Measurements from ENCODE around the gene VOPP1. TPM values are rescaled to one million over a fixed set of nuclear protein-coding genes. Genes with fewer than 3 reads are reported as not detected.

Gene VOPP1
- total RNA-seq, 4 donors from 2014 or later: 23.7 to 42.1 (median 37.5) TPM

GRCh38 chr7:55437375-55437774 lies 134.9 kb downstream of the VOPP1 start:
- H3K4me1 ChIP-seq: peaks cover 0 to 7% (median 2%) of the 10 kb centered on the region in 4 donors
- peaks cover 0 to 6% (median 2%) of the 10 kb centered on the region in 4 donors for H3K36me3 ChIP-seq
- TF ChIP-seq EP300 (IDR thresholded peaks at IDR 0.05): no peak
- TF ChIP-seq POLR2AphosphoS5 (IDR thresholded peaks at IDR 0.05): no peak
- no peak for TF ChIP-seq CTCF (IDR thresholded peaks at IDR 0.05)
- no peak for TF ChIP-seq POLR2A (IDR thresholded peaks at IDR 0.05; ENCODE audit: low read depth)
- no peaks in the 10 kb centered on the region for H3K9me3 ChIP-seq
- H3K27me3 ChIP-seq: no peaks in the 10 kb centered on the region
- intact Hi-C loops (cut with DNase I): no loop called here
- H3K27ac ChIP-seq (replicated peaks in 1 of 4): no peak overlapping the region
- no peak for DNase-seq (ENCODE audit: extremely low spot score)
- no peak overlapping the region for H3K4me3 ChIP-seq
- WGBS: 100% methylated on average over 1 of the region's 1 CpG

- H3K27ac ChIP-seq (replicated peaks in 1 of 4): no peak overlapping the region
- no peaks in the 10 kb centered on the region for H3K9me3 ChIP-seq
- TF ChIP-seq POLR2AphosphoS5 (IDR thresholded peaks at IDR 0.05) (no peak), CTCF (IDR thresholded peaks at IDR 0.05) (no peak)
- DNase-seq (ENCODE audit: extremely low spot score): no peak
- WGBS: 92% methylated on average over 10 of the region's 10 CpGs
- H3K27me3 ChIP-seq: no peaks in the 10 kb centered on the region
- peaks cover 3 to 12% (median 4%) of the 10 kb centered on the region in 4 donors for H3K36me3 ChIP-seq
- peaks cover 0 to 7% (median 2%) of the 10 kb centered on the region in 4 donors for H3K4me1 ChIP-seq
- H3K4me3 ChIP-seq: no peak overlapping the region
- intact Hi-C loops (cut with DNase I): no loop called here
Observed at GRCh38 chr7:55436457-55436856, 135.8 kb downstream of the VOPP1 start.

- WGBS: 81% methylated on average over 10 of the region's 10 CpGs
- intact Hi-C loops (cut with DNase I): no loop called here
- peaks cover 3 to 17% (median 5%) of the 10 kb centered on the region in 4 donors for H3K36me3 ChIP-seq
Observed at GRCh38 chr7:55435466-55435865, 136.8 kb downstream of the VOPP1 start.

GRCh38 chr7:55432939-55433784 lies 139.1 kb downstream of the VOPP1 start:
- Histone ChIP-seq H3K27ac (replicated peaks in 1 of 4) (no peak overlapping the region), H3K27me3 (no peaks in the 10 kb centered on the region), H3K36me3 (peaks cover 4 to 34% (median 9%) of the 10 kb centered on the region in 4 donors), H3K9me3 (no peaks in the 10 kb centered on the region), H3K4me1 (no peaks in the 10 kb centered on the region), H3K4me3 (no peak overlapping the region)
- WGBS: 58% methylated on average over 11 of the region's 13 CpGs
- no peak for DNase-seq (ENCODE audit: extremely low spot score)
- intact Hi-C loops (cut with DNase I): no loop called here
- TF ChIP-seq POLR2A (IDR thresholded peaks at IDR 0.05; ENCODE audit: low read depth): no peak
- no peak for TF ChIP-seq POLR2AphosphoS5 (IDR thresholded peaks at IDR 0.05)
- TF ChIP-seq EP300 (IDR thresholded peaks at IDR 0.05): no peak
- TF ChIP-seq CTCF (IDR thresholded peaks at IDR 0.05): peak; percentile 21 to 38 (median 32)

More at GRCh38 chr7:55435466-55435865, 136.8 kb downstream of the VOPP1 start:
- no peak for DNase-seq (ENCODE audit: extremely low spot score)
- H3K4me3 ChIP-seq: no peak overlapping the region
- H3K27me3 ChIP-seq: no peaks in the 10 kb centered on the region
- TF ChIP-seq CTCF (IDR thresholded peaks at IDR 0.05): no peak
- no peak for TF ChIP-seq POLR2AphosphoS5 (IDR thresholded peaks at IDR 0.05)
- TF ChIP-seq POLR2A (IDR thresholded peaks at IDR 0.05; ENCODE audit: low read depth): no peak
- TF ChIP-seq EP300 (IDR thresholded peaks at IDR 0.05): no peak
- H3K4me1 ChIP-seq: peaks cover 0 to 7% (median 2%) of the 10 kb centered on the region in 4 donors
- no peaks in the 10 kb centered on the region for H3K9me3 ChIP-seq
- H3K27ac ChIP-seq (replicated peaks in 1 of 4): no peak overlapping the region
